MM.1S (cell line): ENCODE measurements around the gene MAGI1.

Source experiments
- CTCF ChIP-seq: fragments of 300-600 bp; sonication (generic); IDR thresholded peaks from 2 replicates; pipeline ENCODE4 v1.5.1; 2016; ENCODE audit warnings: antibody characterized with exemption, low read length, mixed read lengths
- EZH2 ChIP-seq: fragments of 300-600 bp; sonication (generic); optimal IDR thresholded peaks from 2 replicates; pipeline ENCODE3; 2017; ENCODE audit warnings: low read depth, mild to moderate bottlenecking, antibody characterized with exemption, low read length, mixed read lengths
- EZH2phosphoT487 ChIP-seq: fragments of 300-600 bp; sonication (generic); IDR thresholded peaks from 2 replicates; pipeline ENCODE4 v1.6.1; 2018; ENCODE audit warnings: antibody characterized with exemption, low read length

GRCh38 chr3:65564483-65564882 is 474.2 kb downstream of the MAGI1 start:
- no peak for TF ChIP-seq CTCF
- no peak for TF ChIP-seq EZH2
- TF ChIP-seq EZH2phosphoT487: no peak
